GM12878 (cell line): ENCODE measurements around the gene PIGV. TPM values are rescaled to one million over a fixed set of nuclear protein-coding genes. Genes with fewer than 3 reads are reported as not detected.

ENCODE experiments used
- ATAC-seq: fragments of 200-7000 bp; cut with Tn5 transposase; 3 replicates; pipeline ENCODE4 v1.9.1; 2020; ENCODE audit warnings: mild to moderate bottlenecking, moderate library complexity
- BruUV-seq: library from RNA; stranded (reverse); fragments of 400-500 nt; replicated peaks from 2 replicates; lab custom pipeline; 2021; lab: Mats Ljungman, UMichigan
- CTCF ChIA-PET: fragments of 300-600 bp; sonication (Branson Sonifier 250); formaldehyde crosslinking; extraction: SDS; loops from one replicate; lab custom pipeline; 2021; ENCODE audit warnings: inconsistent platforms; lab: Yijun Ruan, JAX
- POLR2A ChIA-PET: fragments of 350-600 bp; formaldehyde crosslinking; extraction: SDS; loops from one replicate; lab custom pipeline; 2021; ENCODE audit warnings: inconsistent platforms; lab: Charles Lee
- RAD21 ChIA-PET: fragments of 300-600 bp; sonication (Branson Sonifier 250); formaldehyde crosslinking; loops from one replicate; lab custom pipeline; 2023; ENCODE audit warnings: antibody characterized with exemption; ENCODE audit not compliant: unreplicated experiment; lab: Charles Lee
- SMC1A ChIA-PET: fragments of 300-600 bp; sonication (Branson Sonifier 250); formaldehyde crosslinking; loops from one replicate; lab custom pipeline; 2023; ENCODE audit not compliant: unreplicated experiment, uncharacterized antibody; lab: Charles Lee
- DNase-seq: peaks from one replicate; pipeline ENCODE4 v3.0.0-alpha.2; 2011; ENCODE audit warnings: low read depth, low spot score
- FAIRE-seq: peaks from 3 replicates; lab custom pipeline; 2011; peaks lifted over from hg19 to GRCh38; lab: Jason Lieb, UNC
- H2AFZ ChIP-seq: 2 replicates; pipeline ENCODE4 v1.6.0; 2011; ENCODE audit warnings: low read depth, low read length, control low read depth; ENCODE audit not compliant: control insufficient read depth
- H3K27ac ChIP-seq: 2 replicates; pipeline ENCODE4 v1.5.1; 2011; ENCODE audit warnings: control low read depth; ENCODE audit not compliant: control insufficient read depth, insufficient read depth
- H3K27me3 ChIP-seq, 2 experiments: replicated peaks in 1 of 2; 2 replicates each; pipeline versions ENCODE4 v1.6.0 to v1.6.1; 2011; ENCODE audit warnings: low read length in 1 of 2; ENCODE audit not compliant: control insufficient read depth in 2 of 2, insufficient read depth in 2 of 2
- H3K36me3 ChIP-seq, 2 experiments: 2 replicates each; pipeline ENCODE4 v1.5.1; 2011; ENCODE audit warnings: low read length in 1 of 2; ENCODE audit not compliant: control insufficient read depth in 2 of 2, insufficient read depth in 2 of 2
- H3K4me1 ChIP-seq: 2 replicates; pipeline ENCODE4 v1.6.1; 2011; ENCODE audit warnings: mild to moderate bottlenecking, low read length, moderate library complexity, mixed read lengths; ENCODE audit not compliant: control insufficient read depth, insufficient read depth
- H3K4me2 ChIP-seq: 2 replicates; pipeline ENCODE4 v1.6.0; 2011; ENCODE audit warnings: control low read depth; ENCODE audit not compliant: control insufficient read depth, insufficient read depth
- H3K4me3 ChIP-seq: fragments of 200-600 bp; sonication (generic); 2 replicates; pipeline ENCODE4 v1.5.1; 2016
- H3K79me2 ChIP-seq: 2 replicates; pipeline ENCODE4 v1.6.0; 2011; ENCODE audit warnings: low read length; ENCODE audit not compliant: control insufficient read depth, insufficient read depth
- H3K9ac ChIP-seq: 2 replicates; pipeline ENCODE4 v1.8.0; 2011; ENCODE audit warnings: low read length, control low read depth, mixed read lengths; ENCODE audit not compliant: control insufficient read depth, insufficient read depth
- H3K9me3 ChIP-seq: replicated peaks from 3 replicates; pipeline ENCODE4 v1.5.1; 2011; ENCODE audit warnings: mild to moderate bottlenecking, low read length; ENCODE audit not compliant: control insufficient read depth, insufficient read depth
- H4K20me1 ChIP-seq: 2 replicates; pipeline ENCODE4 v1.6.0; 2011; ENCODE audit not compliant: control insufficient read depth, insufficient read depth
- BCL3 ChIP-seq: IDR thresholded peaks from 2 replicates; pipeline ENCODE4 v1.6.1; 2011; ENCODE audit warnings: borderline replicate concordance, low read depth, mild to moderate bottlenecking, moderate library complexity, low read length; ENCODE audit not compliant: insufficient read depth, poor library complexity, severe bottlenecking
- CTCF ChIP-seq, 3 experiments: IDR thresholded peaks in 2 of 3; conservative IDR thresholded peaks in 1 of 3; 2 replicates each; pipeline ENCODE4 v1.5.1; 2011; ENCODE audit warnings: low read depth in 3 of 3, low read length in 3 of 3, mild to moderate bottlenecking in 3 of 3, control low read depth in 2 of 3, moderate library complexity in 2 of 3, inconsistent platforms in 1 of 3, mixed read lengths in 1 of 3; ENCODE audit not compliant: control insufficient read depth in 2 of 3, insufficient read depth in 1 of 3; ENCODE audit errors: extremely low read depth in 1 of 3
- IKZF2 ChIP-seq, 2 experiments: fragments of 450-650 bp; IDR thresholded peaks; 2 replicates each; pipeline ENCODE4 v1.6.1; 2017; ENCODE audit warnings: mild to moderate bottlenecking in 2 of 2, moderate library complexity in 2 of 2
- MXI1 ChIP-seq: fragments of 150-350 bp; IDR thresholded peaks from 2 replicates; pipeline ENCODE4 v1.6.1; 2011; ENCODE audit warnings: low read depth, mild to moderate bottlenecking, inconsistent platforms, low read length, improper control_type of control experiment
- POLR2A ChIP-seq: IDR thresholded peaks from 2 replicates; pipeline ENCODE4 v1.6.1; 2011; ENCODE audit warnings: low read depth, mild to moderate bottlenecking, low read length
- RELA ChIP-seq: fragments of 450-650 bp; IDR thresholded peaks from 2 replicates; pipeline ENCODE4 v1.8.0; 2014; ENCODE audit warnings: borderline replicate concordance; ENCODE audit not compliant: partially characterized antibody
- WGBS: methylation state at CpG from one replicate; pipeline ENCODE4 v1.1.6; 2016; ENCODE audit warnings: low lambda C conversion rate; ENCODE audit not compliant: insufficient replicate concordance, insufficient coverage; ENCODE audit errors: missing lambda C conversion rate; 5-methylcytosine and 5-hydroxymethylcytosine counted together
- in situ Hi-C: fragments of 300-500 bp; cut with MboI; formaldehyde crosslinking; loops from 9 replicates; pipeline ENCODE4 v1.14.3; 2018; ENCODE audit warnings: mixed read lengths
- intact Hi-C: fragments of 100-400 bp; cut with micrococcal nuclease; formaldehyde crosslinking; loops from one replicate; pipeline ENCODE4 v1.14.2; 2022; ENCODE audit not compliant: unreplicated experiment
- polyA plus RNA-seq, 11 experiments: library from polyadenylated mRNA; depleted of rRNA in 4 of 11; unstranded in 6 of 11; stranded (reverse) in 5 of 11; fragments of >200 nt; fragmentation: Nextera tagmentation in 4 of 11; fragmentation: Illumina TruSeq in 1 of 11; extraction: Ambion mirVana in 4 of 11; extraction: Trizol in 1 of 11; gene quantifications; 1 replicate in 1 of 11; 2 replicates in 10 of 11; pipeline versions ENCODE4 v1.2.1 to v1.2.3, GENCODE V29; 2011 to 2016; ENCODE audit warnings: inconsistent platforms in 2 of 11, missing spikeins in 2 of 11, low read depth in 1 of 11
- total RNA-seq, 4 experiments: library from RNA; depleted of rRNA in 3 of 4; stranded (reverse); fragments of >200 nt in 3 of 4; fragmentation: Illumina TruSeq in 1 of 4; extraction: Trizol in 1 of 4; gene quantifications; 2 replicates each; pipeline versions ENCODE4 v1.2.1 to v1.2.3, GENCODE V29; 2013 to 2021

PIGV gene
- total and polyA plus RNA-seq, 10 of the 15 experiments (the other 5 are each of a cell fraction or from before 2014, with no cell fraction given): 8.8 to 18.1 (median 11.9) TPM

- no peak for ATAC-seq
- BruUV-seq: no TSS peak
- no peak for TF ChIP-seq IKZF2 (IDR thresholded peaks at IDR 0.05)
- no peak for TF ChIP-seq CTCF (IDR thresholded peaks at IDR 0.05 in 2 of 3, conservative IDR thresholded peaks at IDR 0.05 in 1 of 3; ENCODE audit: control insufficient read depth in 2 of 3, extremely low read depth in 1 of 3, insufficient read depth in 1 of 3, low read depth in 3 of 3, low read length in 3 of 3)
- TF ChIP-seq RELA: no peak
- TF ChIP-seq BCL3: no peak
- peak; percentile 45 for TF ChIP-seq POLR2A
- no peak for TF ChIP-seq MXI1
- TF ChIP-seq, all 136 proteins: peak for 1
- no peak for FAIRE-seq
- no peak overlapping the region for H3K27ac ChIP-seq
- WGBS: 97% methylated on average over 13 of the region's 13 CpGs
- H3K4me2 ChIP-seq: no peak overlapping the region
- no peaks in the 10 kb centered on the region for H3K27me3 ChIP-seq
- peaks cover 7% of the 10 kb centered on the region; the same call in 1 of the 2 replicates for H3K4me1 ChIP-seq
- no peaks in the 10 kb centered on the region; the same call in 1 of the 2 replicates for H3K79me2 ChIP-seq
- intact Hi-C loops (no loop called here), in situ Hi-C loops (no loop called here)
- DNase-seq: no peak
- H4K20me1 ChIP-seq: no peaks in the 10 kb centered on the region; the same call in 1 of the 2 replicates
- CTCF ChIA-PET: no interaction called here
- no peaks in the 10 kb centered on the region for H3K9me3 ChIP-seq
- SMC1A ChIA-PET: no interaction called here
- RAD21 ChIA-PET: no interaction called here
- POLR2A ChIA-PET: no interaction called here
- H3K9ac ChIP-seq: no peak overlapping the region
- H2AFZ ChIP-seq: no peak overlapping the region
- H3K4me3 ChIP-seq: no peak overlapping the region
- peaks cover 45 to 62% of the 10 kb centered on the region in 2 experiments for H3K36me3 ChIP-seq
Observed at GRCh38 chr1:26774462-26774861, 13.3 kb upstream of the PIGV start.
